Brain microvascular endothelial cell (primary cell): ENCODE measurements around the gene PRC1.

Experiments
- DNase-seq: peaks from one replicate; pipeline ENCODE4 v3.0.0-alpha.2; 2020
- H3K27ac ChIP-seq: fragments of 250-450 bp; sonication (Bioruptor Pico); 2 replicates; pipeline ENCODE4 v1.5.1; 2020; ENCODE audit warnings: mild to moderate bottlenecking, moderate library complexity
- H3K27me3 ChIP-seq: fragments of 250-450 bp; sonication (Bioruptor Pico); replicated peaks from 2 replicates; pipeline ENCODE4 v1.5.1; 2020; ENCODE audit warnings: mild to moderate bottlenecking
- H3K36me3 ChIP-seq: fragments of 250-450 bp; sonication (Bioruptor Pico); replicated peaks from 2 replicates; pipeline ENCODE4 v1.5.1; 2020; ENCODE audit warnings: mild to moderate bottlenecking
- H3K4me3 ChIP-seq: 2 replicates; pipeline ENCODE4 v1.5.1; 2011; ENCODE audit warnings: low read depth, mild to moderate bottlenecking, control low read depth, low read length, moderate library complexity
- CTCF ChIP-seq: IDR thresholded peaks from 2 replicates; pipeline ENCODE4 v1.5.1; 2011; ENCODE audit warnings: low read depth, mild to moderate bottlenecking, moderate library complexity, low read length, control low read depth, inconsistent platforms; ENCODE audit errors: missing control alignments
- in situ Hi-C: cut with HindIII; loops from 2 replicates; pipeline ENCODE4 v1.10.0; 2017; ENCODE audit warnings: low sequenced_read_pairs, low pct_ligation_motif_present

The PRC1 gene

DNA sequence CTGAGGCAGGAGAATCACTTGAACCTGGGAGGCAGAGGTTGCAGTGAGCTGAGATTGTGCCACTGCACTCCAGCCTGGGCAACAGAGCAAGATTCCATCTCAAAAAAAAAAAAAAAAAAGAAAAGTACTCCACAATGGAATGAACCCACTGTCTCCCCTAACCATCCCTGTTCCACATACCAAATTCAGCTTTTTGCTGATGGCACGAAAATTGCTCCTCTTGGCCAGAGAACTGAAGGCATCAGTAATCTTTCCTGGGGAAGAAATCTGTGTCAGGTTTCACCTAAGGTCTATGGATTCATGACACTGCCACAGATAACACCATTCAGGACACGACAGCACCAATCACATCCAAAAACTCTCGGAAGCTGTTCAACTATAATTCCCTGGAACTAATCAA, 6.9 kb upstream of the PRC1 start:
- TF ChIP-seq CTCF, result no peak
- in situ Hi-C loops, result no loop called here
- DNase-seq, result no peak
- H3K27ac ChIP-seq, result no peak overlapping the region
- H3K27me3 ChIP-seq, result no peaks in the 10 kb centered on the region
- peaks cover 57% of the 10 kb centered on the region for H3K36me3 ChIP-seq
- H3K4me3 ChIP-seq, result no peak overlapping the region

GRCh38 chr15:90998737-90999136, 4.4 kb upstream of the PRC1 start:
- Histone ChIP-seq H3K27ac (no peak overlapping the region), H3K4me3 (no peak overlapping the region), H3K27me3 (no peaks in the 10 kb centered on the region), H3K36me3 (peaks cover 38% of the 10 kb centered on the region)
- in situ Hi-C loops, result no loop called here
- no peak for DNase-seq
- TF ChIP-seq CTCF, result no peak

DNA sequence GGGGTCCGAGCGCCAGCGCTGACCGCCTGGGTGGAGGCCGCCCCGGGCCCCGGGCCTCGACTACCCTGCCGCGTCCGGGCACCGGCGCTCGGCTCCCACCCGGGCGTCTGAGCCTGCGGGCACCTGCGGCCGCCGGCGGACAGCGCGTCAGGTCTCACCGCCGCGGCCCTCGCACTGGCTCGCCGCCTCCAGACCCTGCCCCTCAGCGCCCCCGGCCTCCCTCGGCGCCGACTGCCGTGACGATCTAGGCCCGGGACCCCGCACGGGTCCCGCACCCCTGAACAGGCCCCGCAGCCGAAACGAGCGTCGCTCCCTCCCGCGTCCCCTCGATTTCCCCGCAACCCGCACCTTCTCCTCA, 297 bp downstream of the PRC1 start:
- Histone ChIP-seq H3K27ac (peak overlapping the region; percentile 81), H3K36me3 (peaks cover 9% of the 10 kb centered on the region), H3K27me3 (no peaks in the 10 kb centered on the region), H3K4me3 (peak overlapping the region; percentile 98)
- no peak for TF ChIP-seq CTCF
- no peak for DNase-seq
- in situ Hi-C loops, result no loop called here

GRCh38 chr15:90991587-90992285, 2.6 kb downstream of the PRC1 start:
- in situ Hi-C loops, result no loop called here
- no peak overlapping the region for H3K4me3 ChIP-seq
- no peak for TF ChIP-seq CTCF

DNA sequence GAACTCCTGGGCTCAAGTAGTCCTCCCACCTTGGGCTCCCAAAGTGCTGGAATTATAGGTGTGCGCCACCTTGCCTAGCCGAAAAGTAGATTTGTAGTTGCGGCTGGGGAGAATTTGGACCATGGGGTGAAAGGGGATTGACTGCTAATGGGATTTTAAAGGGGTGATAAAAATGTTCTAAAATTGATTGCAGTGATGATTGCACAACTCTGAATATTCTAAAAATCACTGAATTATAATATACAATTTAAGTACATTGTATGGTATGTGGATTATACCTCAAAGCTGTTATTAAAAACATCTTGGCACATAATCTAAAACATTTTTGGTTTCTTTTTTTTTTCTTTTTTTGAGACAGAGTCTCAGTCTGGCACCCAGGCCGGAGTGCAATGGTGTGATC, 3.9 kb downstream of the PRC1 start:
- Histone ChIP-seq H3K27ac (no peak overlapping the region), H3K4me3 (no peak overlapping the region), H3K36me3 (peaks cover 2% of the 10 kb centered on the region), H3K27me3 (no peaks in the 10 kb centered on the region)
- no peak for DNase-seq
- in situ Hi-C loops, result no loop called here
- TF ChIP-seq CTCF, result no peak

More at GRCh38 chr15:90991587-90992285, 2.6 kb downstream of the PRC1 start:
- Histone ChIP-seq H3K36me3 (peaks cover 2% of the 10 kb centered on the region), H3K27me3 (no peaks in the 10 kb centered on the region), H3K27ac (no peak overlapping the region)
- DNase-seq, result no peak
